ENCODE measurements around the gene PKN2.

DNA sequence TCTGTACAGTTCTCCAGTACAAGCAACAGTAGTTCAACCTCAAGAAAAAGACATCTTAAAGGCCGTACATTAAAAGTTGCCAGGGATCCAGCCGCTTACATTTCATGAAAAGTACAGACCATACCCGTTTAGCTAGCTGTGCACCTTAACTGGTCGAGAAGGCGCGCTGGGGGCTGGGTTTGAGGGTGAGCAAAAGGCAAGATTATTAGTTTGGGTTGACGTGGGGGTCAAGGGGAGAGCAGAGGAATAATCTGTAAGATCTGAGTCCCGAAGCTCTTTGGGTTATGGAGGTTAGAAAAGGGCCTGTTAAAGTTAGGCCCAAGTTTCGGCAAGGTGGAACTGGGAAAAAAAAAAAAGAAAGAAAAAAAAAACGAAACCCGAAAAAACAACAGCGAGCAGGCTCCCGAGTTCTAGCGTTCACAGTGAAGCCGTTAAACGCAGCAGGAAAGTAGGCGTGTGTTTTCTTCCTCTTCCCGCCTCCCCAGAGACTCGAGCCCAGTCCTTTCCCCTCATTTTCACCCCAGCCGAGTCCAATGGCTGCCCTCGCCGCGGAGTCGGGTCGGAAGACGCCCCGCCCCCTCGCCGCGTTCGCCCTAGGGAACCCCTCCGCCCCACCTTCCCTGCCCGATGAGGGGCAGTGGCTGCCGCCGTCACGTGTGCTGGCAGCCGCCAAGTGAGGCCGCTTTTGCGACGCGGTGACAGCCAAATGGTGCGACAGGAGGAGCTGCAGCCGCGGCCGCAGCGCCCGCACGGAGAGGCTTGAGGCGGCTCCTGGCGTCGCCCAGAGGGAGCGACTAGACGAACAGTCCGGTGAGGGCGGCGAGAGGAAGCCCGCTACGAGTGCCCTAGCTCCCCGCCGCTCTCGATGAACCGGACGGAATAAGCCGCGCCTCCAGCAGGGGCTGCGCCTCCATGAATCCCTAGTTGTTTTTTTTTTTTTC is at the start of gene PKN2:
- TF ChIP-seq, protein P1, sequence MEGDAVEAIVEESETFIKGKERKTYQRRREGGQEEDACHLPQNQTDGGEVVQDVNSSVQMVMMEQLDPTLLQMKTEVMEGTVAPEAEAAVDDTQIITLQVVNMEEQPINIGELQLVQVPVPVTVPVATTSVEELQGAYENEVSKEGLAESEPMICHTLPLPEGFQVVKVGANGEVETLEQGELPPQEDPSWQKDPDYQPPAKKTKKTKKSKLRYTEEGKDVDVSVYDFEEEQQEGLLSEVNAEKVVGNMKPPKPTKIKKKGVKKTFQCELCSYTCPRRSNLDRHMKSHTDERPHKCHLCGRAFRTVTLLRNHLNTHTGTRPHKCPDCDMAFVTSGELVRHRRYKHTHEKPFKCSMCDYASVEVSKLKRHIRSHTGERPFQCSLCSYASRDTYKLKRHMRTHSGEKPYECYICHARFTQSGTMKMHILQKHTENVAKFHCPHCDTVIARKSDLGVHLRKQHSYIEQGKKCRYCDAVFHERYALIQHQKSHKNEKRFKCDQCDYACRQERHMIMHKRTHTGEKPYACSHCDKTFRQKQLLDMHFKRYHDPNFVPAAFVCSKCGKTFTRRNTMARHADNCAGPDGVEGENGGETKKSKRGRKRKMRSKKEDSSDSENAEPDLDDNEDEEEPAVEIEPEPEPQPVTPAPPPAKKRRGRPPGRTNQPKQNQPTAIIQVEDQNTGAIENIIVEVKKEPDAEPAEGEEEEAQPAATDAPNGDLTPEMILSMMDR (IDR thresholded peaks at IDR 0.05; ENCODE audit: insufficient read depth, low read depth, low read length): no peak
- TF ChIP-seq EZH2 (IDR thresholded peaks at IDR 0.05; ENCODE audit: insufficient read depth, low read length): no peak

Data from astrocyte (in vitro differentiated cells and primary cell).